PFSK-1 (cell line): ENCODE results near the gene NRCAM.

ENCODE experiments used
- FOXP2 ChIP-seq: optimal IDR thresholded peaks from 2 replicates; pipeline ENCODE3; 2011; ENCODE audit warnings: borderline replicate concordance, control low read depth, inconsistent platforms; ENCODE audit not compliant: insufficient read depth; ENCODE audit errors: extremely low read length, extremely low read depth
- POLR2AphosphoS5 ChIP-seq: IDR thresholded peaks from 2 replicates; pipeline ENCODE4 v1.6.1; 2012; ENCODE audit warnings: low read depth, mild to moderate bottlenecking, control low read depth, low read length, moderate library complexity
- SIN3A ChIP-seq: IDR thresholded peaks from 2 replicates; pipeline ENCODE4 v1.6.1; 2012; ENCODE audit warnings: mild to moderate bottlenecking, low read length, moderate library complexity, borderline replicate concordance; ENCODE audit not compliant: insufficient read depth
- TAF1 ChIP-seq: IDR thresholded peaks from 2 replicates; pipeline ENCODE4 v1.6.1; 2012; ENCODE audit warnings: low read length, control low read depth, borderline replicate concordance; ENCODE audit not compliant: insufficient read depth
- TF ChIP-seq, protein P1 (sequence below), 2 experiments: IDR thresholded peaks; 2 replicates each; pipeline versions ENCODE4 v1.6.1 to v1.8.0; 2011 to 2012; ENCODE audit warnings: low read depth in 2 of 2, low read length in 2 of 2, control low read depth in 1 of 2, inconsistent platforms in 1 of 2, mild to moderate bottlenecking in 1 of 2, moderate library complexity in 1 of 2; ENCODE audit not compliant: insufficient read depth in 1 of 2

DNA sequence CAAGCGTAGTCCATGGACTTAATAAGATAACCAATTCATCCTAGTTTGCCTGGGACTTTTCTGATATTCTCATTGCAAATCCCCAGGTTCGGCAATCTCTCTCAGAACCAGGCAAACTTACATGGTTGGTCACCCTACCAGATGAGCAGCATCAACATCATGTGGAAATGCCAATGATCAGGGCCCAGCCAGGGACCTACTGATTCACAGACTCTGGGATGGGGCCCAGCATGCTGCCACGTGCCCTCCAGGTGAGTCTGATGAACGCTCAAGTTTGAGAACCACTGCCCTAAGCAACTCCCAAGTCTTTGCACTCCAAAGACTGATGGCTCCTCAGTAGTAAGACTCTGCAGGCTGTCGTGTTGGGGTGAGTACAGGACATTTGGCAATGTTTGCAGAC, 328.8 kb downstream of the NRCAM start:
- TF ChIP-seq FOXP2: no peak
- TF ChIP-seq TAF1: no peak
- TF ChIP-seq POLR2AphosphoS5: no peak
- TF ChIP-seq SIN3A: no peak
- TF ChIP-seq, protein P1, sequence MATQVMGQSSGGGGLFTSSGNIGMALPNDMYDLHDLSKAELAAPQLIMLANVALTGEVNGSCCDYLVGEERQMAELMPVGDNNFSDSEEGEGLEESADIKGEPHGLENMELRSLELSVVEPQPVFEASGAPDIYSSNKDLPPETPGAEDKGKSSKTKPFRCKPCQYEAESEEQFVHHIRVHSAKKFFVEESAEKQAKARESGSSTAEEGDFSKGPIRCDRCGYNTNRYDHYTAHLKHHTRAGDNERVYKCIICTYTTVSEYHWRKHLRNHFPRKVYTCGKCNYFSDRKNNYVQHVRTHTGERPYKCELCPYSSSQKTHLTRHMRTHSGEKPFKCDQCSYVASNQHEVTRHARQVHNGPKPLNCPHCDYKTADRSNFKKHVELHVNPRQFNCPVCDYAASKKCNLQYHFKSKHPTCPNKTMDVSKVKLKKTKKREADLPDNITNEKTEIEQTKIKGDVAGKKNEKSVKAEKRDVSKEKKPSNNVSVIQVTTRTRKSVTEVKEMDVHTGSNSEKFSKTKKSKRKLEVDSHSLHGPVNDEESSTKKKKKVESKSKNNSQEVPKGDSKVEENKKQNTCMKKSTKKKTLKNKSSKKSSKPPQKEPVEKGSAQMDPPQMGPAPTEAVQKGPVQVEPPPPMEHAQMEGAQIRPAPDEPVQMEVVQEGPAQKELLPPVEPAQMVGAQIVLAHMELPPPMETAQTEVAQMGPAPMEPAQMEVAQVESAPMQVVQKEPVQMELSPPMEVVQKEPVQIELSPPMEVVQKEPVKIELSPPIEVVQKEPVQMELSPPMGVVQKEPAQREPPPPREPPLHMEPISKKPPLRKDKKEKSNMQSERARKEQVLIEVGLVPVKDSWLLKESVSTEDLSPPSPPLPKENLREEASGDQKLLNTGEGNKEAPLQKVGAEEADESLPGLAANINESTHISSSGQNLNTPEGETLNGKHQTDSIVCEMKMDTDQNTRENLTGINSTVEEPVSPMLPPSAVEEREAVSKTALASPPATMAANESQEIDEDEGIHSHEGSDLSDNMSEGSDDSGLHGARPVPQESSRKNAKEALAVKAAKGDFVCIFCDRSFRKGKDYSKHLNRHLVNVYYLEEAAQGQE (IDR thresholded peaks at IDR 0.05; ENCODE audit: insufficient read depth in 1 of 2, low read depth in 2 of 2, low read length in 2 of 2): no peak
